GM12864 (cell line): Measurements from ENCODE around the gene CD151.
A peak's percentile ranks its signal among the peaks of the same experiment; 100 is the strongest.

ENCODE experiments used
- DNase-seq: peaks from one replicate; pipeline ENCODE4 v3.0.0-alpha.2; 2011; ENCODE audit warnings: low read depth
- H3K4me3 ChIP-seq: 2 replicates; pipeline ENCODE4 v1.5.1; 2011; ENCODE audit warnings: mild to moderate bottlenecking, low read depth, low read length, control low read depth
- TF ChIP-seq, protein P1 (sequence below): IDR thresholded peaks from 2 replicates; pipeline ENCODE4 v1.5.1; 2011; ENCODE audit warnings: low read depth, mild to moderate bottlenecking, moderate library complexity, low read length, control low read depth, inconsistent platforms; ENCODE audit errors: missing control alignments

The CD151 gene

DNA sequence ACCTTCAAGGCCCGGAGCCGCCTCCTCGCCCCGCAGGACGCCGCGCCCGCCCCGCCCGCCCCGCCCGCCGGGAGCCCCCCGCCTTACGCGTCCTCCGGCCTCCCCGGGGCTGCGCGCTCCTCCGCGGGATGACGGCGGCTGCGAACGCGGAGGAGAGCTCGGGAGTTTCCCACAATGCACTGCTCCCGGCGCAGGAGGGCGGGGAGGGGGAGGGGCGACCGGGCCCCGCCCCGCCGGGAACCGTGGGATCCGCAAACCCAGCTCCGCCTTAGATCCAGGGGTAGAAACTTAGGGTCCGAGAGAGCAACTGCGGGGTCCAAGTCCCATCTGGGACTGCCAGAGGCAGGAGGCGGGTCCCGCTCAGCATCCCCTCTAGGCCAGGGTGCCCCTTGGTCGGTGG, 42.8 kb upstream of the CD151 start, which contains the start of gene CEND1:
Gene CEND1 (minus strand): TSS at position 148 of the 400 bp plus-strand sequence. CDS start 1,514 bp downstream, outside the sequence.
- peak within 1 kb of the TSS; percentile 49 for H3K4me3 ChIP-seq
- DNase-seq: no peak
- TF ChIP-seq, protein P1, sequence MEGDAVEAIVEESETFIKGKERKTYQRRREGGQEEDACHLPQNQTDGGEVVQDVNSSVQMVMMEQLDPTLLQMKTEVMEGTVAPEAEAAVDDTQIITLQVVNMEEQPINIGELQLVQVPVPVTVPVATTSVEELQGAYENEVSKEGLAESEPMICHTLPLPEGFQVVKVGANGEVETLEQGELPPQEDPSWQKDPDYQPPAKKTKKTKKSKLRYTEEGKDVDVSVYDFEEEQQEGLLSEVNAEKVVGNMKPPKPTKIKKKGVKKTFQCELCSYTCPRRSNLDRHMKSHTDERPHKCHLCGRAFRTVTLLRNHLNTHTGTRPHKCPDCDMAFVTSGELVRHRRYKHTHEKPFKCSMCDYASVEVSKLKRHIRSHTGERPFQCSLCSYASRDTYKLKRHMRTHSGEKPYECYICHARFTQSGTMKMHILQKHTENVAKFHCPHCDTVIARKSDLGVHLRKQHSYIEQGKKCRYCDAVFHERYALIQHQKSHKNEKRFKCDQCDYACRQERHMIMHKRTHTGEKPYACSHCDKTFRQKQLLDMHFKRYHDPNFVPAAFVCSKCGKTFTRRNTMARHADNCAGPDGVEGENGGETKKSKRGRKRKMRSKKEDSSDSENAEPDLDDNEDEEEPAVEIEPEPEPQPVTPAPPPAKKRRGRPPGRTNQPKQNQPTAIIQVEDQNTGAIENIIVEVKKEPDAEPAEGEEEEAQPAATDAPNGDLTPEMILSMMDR: no peak

DNA sequence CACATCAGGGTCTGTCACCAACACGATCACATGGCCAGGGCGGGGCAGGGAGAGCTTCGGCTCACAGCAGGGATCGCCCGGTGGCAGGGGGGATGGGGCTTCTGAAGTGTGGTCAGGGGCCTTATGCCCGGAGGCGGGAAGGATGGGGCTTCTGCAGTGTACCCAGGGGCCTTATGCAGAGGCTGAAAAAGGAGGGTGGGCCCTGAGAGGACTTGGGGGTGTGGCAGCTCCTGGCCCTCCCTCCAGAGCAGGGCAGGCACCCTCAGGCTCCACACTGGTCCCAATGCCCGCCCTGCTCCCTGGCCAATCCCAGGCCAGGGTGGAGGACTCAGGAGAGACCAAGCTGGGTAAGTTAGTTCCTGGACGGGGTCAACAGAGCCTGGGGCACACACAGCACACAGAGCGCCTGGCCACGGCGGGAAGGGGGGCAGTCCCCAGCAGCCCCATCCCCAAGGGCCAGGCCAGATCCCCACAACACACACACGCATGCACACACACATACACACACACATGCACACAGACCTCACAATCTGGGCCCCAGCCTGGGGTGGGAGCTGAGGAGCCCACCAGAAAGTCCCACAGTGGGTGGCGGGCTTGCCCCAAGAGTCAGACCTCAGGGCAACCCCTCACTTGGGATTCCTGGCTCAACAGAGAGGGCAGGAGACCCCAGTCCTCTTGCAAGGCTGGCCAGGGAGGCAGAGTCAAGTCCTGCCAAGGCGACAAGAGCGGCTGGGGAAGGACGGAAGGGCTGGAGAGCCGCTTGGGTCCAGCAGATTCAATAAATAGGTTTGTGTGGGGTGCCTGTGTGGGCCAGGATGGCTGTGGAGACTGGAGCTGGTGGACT, 41.8 kb upstream of the CD151 start:
- H3K4me3 ChIP-seq: no peak overlapping the region
- no peak for DNase-seq
- TF ChIP-seq, protein P1: no peak

DNA sequence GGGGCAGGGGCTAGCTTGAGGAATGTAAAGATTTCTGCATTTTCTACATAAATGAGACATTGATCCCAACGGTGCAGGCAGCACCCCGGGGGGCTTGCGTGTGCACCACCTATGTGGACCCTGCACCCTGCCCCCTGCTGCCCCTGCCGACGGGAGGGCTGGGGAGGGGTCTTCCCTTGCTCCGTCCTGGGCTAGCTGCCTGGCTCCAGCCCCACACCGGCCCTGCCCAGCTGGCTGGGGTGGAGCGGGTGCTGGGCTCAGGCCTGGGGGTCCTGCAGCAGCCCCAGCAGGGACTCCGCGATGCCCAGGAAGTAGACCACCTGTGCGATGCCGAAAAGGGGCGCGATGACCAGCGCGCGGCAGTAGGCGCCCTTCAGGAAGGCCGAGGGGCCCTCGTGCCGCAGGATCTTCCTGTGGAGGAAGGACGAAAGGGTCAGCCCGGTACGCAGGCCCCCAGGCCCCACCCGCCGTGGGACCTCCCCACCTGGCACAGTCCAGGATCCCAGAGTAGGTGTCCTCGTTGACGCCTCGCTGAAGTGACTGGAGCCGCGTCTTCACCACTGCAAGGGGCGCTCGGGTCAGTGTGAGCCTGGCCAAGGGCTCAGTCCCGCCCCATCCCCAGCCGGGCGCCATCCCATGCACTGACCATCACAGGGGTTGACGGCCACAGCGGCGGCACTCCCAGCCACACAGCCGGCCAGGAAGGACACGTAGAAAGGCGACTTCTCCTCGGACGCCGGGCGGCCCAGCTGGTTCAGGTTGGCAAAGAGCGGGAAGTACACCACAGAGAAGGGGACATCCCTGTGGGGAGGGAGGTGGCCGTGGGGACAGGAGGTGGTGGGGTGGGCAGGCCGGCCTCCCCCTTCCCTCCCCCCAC, 40.9 kb upstream of the CD151 start:
- TF ChIP-seq, protein P1: no peak
- no peak overlapping the region for H3K4me3 ChIP-seq
- no peak for DNase-seq

DNA sequence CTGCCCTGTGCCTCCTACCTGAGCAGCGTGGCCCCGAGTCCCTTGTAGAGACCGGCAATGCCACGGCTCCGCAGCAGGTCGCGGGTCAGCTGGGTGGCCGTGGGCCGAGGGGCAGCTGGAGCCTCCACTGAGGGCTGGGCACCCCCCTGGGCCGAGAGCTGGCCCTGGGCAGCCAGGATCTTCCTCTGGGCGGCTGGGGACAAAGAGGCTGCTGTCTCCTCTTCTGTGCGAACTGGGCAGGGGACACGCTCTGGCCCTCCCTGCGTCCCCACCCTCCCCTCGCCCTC, 40.3 kb upstream of the CD151 start:
- DNase-seq: no peak
- TF ChIP-seq, protein P1: no peak
- no peak overlapping the region for H3K4me3 ChIP-seq

DNA sequence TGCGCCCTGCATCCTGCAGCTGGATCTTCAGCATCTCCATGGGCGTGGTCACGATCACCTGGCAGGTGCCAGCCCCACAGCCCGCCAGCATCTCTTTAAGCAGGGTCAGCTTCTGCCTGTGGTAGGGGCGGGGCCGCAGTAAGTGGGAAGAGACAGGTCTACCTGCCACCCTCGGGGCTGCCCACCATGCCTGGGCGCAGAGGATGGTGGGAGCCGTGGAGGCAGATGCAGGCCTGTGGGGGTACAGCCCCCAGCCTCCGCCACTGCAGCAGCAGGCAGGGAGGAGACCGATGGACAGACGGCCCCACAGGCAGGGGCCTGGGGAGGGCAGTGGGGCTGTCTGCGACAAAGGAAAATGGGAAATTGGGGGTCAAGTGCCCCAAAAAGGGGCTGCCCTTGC, 39.9 kb upstream of the CD151 start:
- DNase-seq: no peak
- H3K4me3 ChIP-seq: no peak overlapping the region
- TF ChIP-seq, protein P1: no peak

DNA sequence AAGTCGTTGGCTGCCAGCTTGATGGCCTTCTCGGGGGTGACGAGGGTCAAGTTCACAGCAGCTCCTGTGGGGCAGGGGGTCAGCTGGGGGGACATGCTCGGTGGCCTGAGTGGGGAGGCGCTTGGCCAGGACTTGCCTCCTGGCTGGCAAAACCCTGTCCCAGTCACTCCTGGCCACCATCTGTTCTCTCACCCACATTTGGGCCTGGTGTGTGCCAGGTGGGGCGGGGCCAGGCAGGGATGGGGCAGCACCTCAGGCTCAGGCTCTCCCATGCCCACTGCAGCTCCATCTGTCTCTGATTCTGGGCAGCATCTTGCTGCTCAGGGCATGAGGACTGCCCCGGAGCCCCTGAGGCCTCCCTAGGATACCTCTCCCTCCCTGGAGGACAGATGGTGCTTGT, 39.2 kb upstream of the CD151 start:
- H3K4me3 ChIP-seq: no peak overlapping the region
- no peak for DNase-seq
- TF ChIP-seq, protein P1: no peak
